Activated CD8-positive, alpha-beta T cell treated with anti-CD3 and anti-CD28 coated beads, Interleukin-2, amount 10 ng/mL, durations not matched to agents 7 days and 5 days (primary cell): ENCODE results near the gene PCSK7. TPM values are rescaled to one million over a fixed set of nuclear protein-coding genes. Genes with fewer than 3 reads are reported as not detected.
"Not testable (repeated sequence)": the region's sequence is repeated elsewhere in the genome, so short reads cannot be mapped to it uniquely, and the experiment has no call there.

Experiments
- ATAC-seq: fragments of 150-1000 bp; cut with Tn5 transposase; one replicate; pipeline ENCODE4 v1.10.0; 2021; ENCODE audit warnings: moderate library complexity
- CTCF ChIA-PET: fragments of 350-600 bp; sonication (Branson Sonifier 250); formaldehyde crosslinking; loops from one replicate; lab custom pipeline; 2021; ENCODE audit warnings: antibody characterized with exemption; lab: Charles Lee
- POLR2A ChIA-PET: fragments of 350-600 bp; sonication (Branson Sonifier 250); formaldehyde crosslinking; loops from one replicate; lab custom pipeline; 2021; ENCODE audit warnings: antibody characterized with exemption; lab: Charles Lee
- DNase-seq: peaks from one replicate; pipeline ENCODE4 v3.0.0-alpha.2; 2020
- H3K27ac Mint-ChIP-seq: one replicate; pipeline ENCODE4 v1.8.0; 2021; ENCODE audit warnings: mild to moderate bottlenecking, mixed read lengths
- H3K27me3 Mint-ChIP-seq: one replicate; pipeline ENCODE4 v1.8.0; 2021; ENCODE audit warnings: low read depth, mixed read lengths
- H3K36me3 Mint-ChIP-seq: one replicate; pipeline ENCODE4 v1.8.0; 2021; ENCODE audit warnings: low read depth, mixed read lengths
- H3K4me1 Mint-ChIP-seq: one replicate; pipeline ENCODE4 v1.8.0; 2021; ENCODE audit warnings: low read depth, mixed read lengths
- H3K4me3 Mint-ChIP-seq: one replicate; pipeline ENCODE4 v1.8.0; 2021; ENCODE audit warnings: mild to moderate bottlenecking, mixed read lengths
- H3K9me3 Mint-ChIP-seq: one replicate; pipeline ENCODE4 v1.8.0; 2022; ENCODE audit warnings: mixed read lengths; ENCODE audit not compliant: insufficient read depth
- total RNA-seq, 2 experiments: library from RNA; stranded (reverse); gene quantifications; one replicate each; pipeline ENCODE4 v1.2.3, GENCODE V29; 2021

Gene PCSK7
- total RNA-seq, 2 experiments from 2014 or later: 160 to 161 TPM

DNA sequence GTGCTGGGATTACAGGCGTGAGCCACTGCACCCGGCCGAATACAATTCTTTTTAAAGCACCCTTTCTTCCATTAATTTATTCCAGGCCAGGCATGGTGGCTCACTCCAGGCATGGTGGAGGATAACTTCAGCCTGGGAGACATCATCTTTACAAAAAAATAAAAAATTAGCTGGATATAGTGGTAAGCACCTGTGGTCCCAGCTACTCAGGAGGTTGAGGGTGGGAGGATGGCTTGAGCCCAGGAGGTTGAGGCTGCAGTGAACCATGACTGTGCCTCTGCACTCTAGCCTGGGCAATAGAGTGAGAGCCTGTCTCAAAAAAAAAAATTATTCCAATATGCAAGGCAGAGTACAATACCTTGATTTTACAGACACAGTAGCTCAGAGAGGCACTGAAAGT, 21.3 kb downstream of the PCSK7 start:
- Mint-ChIP-seq H3K4me3 (no peak overlapping the region), H3K9me3 (no peaks in the 10 kb centered on the region), H3K36me3 (peaks cover 45% of the 10 kb centered on the region), H3K4me1 (no peaks in the 10 kb centered on the region), H3K27ac (no peak overlapping the region), H3K27me3 (no peaks in the 10 kb centered on the region)
- DNase-seq (no peak), ATAC-seq (no peak)
- POLR2A ChIA-PET: no interaction called here
- CTCF ChIA-PET: interaction anchor here (1.5 to 2.1 kb wide), 4 partner anchors 9 to 30 kb away, joined by 4 to 9 read pairs (median 6); no protein-coding TSS in a partner anchor

DNA sequence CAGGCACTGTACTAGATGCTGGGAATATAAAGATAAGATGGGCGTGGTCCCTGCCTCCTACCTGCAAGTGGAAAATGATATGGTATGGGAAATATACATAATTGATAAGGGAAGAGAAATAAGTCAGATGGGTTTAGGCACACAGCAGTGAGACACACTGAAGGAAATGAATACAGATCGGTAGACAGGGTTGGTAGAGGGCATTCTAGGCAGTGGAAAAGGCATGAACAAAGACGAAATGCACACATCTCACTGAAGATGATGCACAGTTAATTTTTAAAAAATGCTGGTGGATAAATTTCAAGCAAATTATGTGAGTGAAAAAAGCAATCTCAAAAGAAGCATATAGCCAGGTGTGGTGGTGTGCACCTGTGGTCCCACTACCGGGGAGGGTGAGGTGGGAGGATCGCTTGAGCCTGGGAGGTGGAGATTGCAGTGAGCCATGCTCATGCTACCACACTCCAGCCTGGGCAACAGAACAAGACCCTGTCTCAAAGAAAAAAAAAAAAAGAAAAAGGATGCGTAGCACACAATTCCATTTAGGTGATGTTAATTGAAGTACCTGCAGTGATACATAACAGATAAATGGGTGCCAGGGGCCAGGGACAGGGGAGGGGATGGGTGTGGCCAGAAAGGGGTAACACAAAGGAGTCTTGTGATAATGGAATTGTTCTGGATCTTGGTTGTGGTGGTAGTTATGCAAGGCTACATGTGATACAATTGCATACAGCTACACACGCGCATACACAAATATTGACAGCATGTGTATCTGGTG, 22.3 kb downstream of the PCSK7 start:
- DNase-seq, H3K27me3 Mint-ChIP-seq, H3K27ac Mint-ChIP-seq, H3K4me3 Mint-ChIP-seq, ATAC-seq, H3K9me3 Mint-ChIP-seq, POLR2A ChIA-PET, H3K4me1 Mint-ChIP-seq: not testable (repeated sequence)
- CTCF ChIA-PET: interaction anchor here (1.5 to 2.1 kb wide), 3 partner anchors 10 to 17 kb away, joined by 4 to 9 read pairs (median 5); no protein-coding TSS in a partner anchor
- H3K36me3 Mint-ChIP-seq: peaks cover 51% of the 10 kb centered on the region

DNA sequence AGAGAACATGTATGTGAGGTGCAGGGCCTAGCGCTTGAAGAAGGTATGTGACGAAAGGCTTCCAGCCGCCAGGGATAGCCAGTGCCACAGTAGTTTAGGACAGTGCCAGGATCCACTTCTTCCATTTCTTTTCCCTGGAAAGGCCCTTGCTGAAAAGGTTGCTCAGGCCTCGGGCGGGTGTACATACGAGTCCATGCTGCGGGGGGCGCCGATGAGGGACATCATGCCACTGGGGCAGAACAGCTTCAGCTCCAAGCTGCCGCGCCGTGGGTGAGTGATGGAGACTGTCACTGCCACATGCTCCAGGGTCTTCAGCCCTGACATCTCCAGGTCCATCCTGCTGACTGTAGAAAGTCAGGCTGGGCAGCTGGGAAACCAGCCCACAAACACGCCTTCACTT, 23.2 kb downstream of the PCSK7 start:
- POLR2A ChIA-PET, H3K4me3 Mint-ChIP-seq, H3K27ac Mint-ChIP-seq, H3K4me1 Mint-ChIP-seq, CTCF ChIA-PET, H3K27me3 Mint-ChIP-seq, H3K9me3 Mint-ChIP-seq, DNase-seq, ATAC-seq: not testable (repeated sequence)
- H3K36me3 Mint-ChIP-seq: peaks cover 48% of the 10 kb centered on the region

DNA sequence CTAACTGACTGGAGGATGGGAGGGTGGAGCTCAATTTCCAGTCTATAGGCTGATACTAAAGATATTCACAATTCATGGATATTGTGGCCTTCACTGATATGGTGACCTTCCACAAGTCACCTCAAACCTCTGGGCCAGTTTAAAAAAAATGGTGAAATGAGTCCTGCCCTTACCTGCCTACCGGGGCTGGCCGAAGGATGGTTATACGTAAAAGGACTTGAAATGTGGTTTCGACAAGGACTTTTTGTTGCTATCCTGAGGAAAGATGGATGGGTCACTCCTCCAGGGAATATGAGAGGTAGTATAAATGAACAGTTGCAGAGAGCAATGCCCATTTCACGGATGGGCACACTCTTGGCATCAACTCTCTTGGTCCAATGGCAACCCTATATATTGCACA, 24.4 kb downstream of the PCSK7 start:
- ATAC-seq, H3K4me1 Mint-ChIP-seq, H3K4me3 Mint-ChIP-seq, POLR2A ChIA-PET, CTCF ChIA-PET, DNase-seq, H3K9me3 Mint-ChIP-seq, H3K27me3 Mint-ChIP-seq, H3K27ac Mint-ChIP-seq: not testable (repeated sequence)
- H3K36me3 Mint-ChIP-seq: peaks cover 38% of the 10 kb centered on the region

DNA sequence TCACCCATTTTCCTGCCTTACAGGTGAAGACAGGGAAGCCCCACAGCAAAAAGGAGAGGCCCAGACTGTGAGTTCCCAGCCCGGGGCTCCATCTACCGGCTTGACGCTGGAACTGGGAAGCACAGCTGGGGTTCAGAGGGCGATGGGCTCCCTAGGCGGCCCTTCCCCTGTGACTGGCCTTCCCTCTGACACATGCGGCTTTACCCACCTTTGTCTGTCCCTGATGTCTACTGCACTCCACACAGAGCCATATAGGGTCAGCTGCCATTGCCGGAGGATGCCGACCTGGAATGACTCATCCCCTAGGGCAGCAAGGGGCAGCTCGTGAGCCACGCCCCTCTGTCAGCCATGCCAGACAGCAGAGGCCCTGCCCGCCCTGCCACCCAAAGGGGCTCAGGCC, 25.0 kb downstream of the PCSK7 start:
- H3K4me1 Mint-ChIP-seq, H3K27me3 Mint-ChIP-seq, CTCF ChIA-PET, ATAC-seq, POLR2A ChIA-PET, DNase-seq, H3K4me3 Mint-ChIP-seq, H3K9me3 Mint-ChIP-seq, H3K27ac Mint-ChIP-seq: not testable (repeated sequence)
- H3K36me3 Mint-ChIP-seq: peaks cover 35% of the 10 kb centered on the region

DNA sequence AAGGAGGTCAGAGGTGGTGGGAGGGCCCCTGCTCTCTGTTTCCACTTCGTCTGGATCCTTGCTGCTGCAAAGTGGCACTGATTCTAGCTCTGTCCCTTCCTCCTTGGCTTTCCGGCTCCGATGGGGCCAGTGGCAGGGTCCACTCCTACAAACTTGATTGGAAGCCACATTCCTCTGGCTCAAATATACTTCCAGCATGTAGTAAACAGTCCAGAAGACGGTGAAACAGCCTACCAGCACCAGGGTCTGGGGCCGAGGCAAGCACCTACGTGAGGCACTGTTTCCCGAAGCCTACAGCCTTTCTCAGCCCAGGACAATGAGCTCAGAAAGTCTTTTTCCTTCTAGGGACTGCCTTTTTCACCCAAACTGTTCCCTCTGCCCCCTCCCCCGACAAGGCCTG, 25.8 kb downstream of the PCSK7 start:
- H3K4me3 Mint-ChIP-seq, ATAC-seq, H3K9me3 Mint-ChIP-seq, H3K4me1 Mint-ChIP-seq, DNase-seq, POLR2A ChIA-PET, CTCF ChIA-PET, H3K27ac Mint-ChIP-seq, H3K27me3 Mint-ChIP-seq: not testable (repeated sequence)
- H3K36me3 Mint-ChIP-seq: peaks cover 29% of the 10 kb centered on the region

DNA sequence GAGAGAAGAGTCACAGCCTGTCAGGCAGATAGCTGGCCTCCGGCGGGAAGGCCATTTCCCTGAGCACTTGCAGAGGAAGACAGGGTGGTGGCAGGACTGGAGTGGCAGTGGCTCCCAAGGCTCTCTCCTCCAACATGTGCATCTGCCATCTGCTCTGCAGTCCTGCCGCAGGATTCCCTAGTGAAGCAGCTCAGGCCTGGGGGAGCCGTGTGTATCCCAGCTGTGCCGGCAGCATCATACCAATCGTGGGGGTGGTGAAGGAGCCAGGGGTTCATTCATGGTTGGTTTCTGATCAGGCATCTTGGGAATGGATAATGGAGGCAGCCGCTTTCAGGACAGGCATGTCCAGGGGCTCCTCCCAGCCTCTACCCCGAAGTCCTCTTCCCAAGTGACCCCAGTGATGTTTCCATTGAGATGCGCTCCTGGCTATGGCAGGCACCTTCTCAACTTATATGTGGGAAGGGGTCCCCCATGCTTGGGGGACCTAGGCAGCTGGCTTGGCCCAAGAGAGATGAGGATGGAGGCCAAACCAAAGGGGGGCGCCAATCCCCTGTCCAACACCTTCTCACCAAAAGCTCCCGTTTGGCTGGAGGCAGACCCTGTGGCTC, 26.6 kb downstream of the PCSK7 start:
- no peak overlapping the region for H3K4me3 Mint-ChIP-seq
- CTCF ChIA-PET: no interaction called here

DNA sequence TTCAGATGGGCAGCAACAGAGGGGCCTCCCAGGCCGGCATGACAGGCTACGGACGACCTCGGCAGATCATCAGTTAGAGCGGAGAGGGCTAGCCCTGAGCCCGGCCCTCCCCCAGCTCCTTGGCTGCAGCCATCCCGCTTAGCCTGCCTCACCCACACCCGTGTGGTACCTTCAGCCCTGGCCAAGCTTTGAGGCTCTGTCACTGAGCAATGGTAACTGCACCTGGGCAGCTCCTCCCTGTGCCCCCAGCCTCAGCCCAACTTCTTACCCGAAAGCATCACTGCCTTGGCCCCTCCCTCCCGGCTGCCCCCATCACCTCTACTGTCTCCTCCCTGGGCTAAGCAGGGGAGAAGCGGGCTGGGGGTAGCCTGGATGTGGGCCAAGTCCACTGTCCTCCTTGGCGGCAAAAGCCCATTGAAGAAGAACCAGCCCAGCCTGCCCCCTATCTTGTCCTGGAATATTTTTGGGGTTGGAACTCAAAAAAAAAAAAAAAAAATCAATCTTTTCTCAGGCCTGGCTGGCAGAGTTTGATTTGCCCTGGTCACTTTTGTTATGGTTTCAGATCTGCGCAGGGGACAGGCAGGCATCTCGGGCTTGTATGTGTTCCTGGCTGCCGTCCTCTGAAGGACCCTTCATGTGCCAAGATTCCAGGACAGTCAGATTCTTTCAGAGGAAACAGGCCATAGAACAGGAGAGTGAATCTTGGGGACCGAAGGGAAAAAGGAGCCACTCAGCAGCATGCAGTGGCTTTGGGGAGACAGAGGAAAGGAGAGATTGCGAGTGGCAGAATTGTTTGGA, 27.4 kb downstream of the PCSK7 start:
- no peaks in the 10 kb centered on the region for H3K9me3 Mint-ChIP-seq
- H3K4me3 Mint-ChIP-seq: no peak overlapping the region
- no peak for ATAC-seq
- ChIA-PET POLR2A (interaction anchor here (1.1 kb wide), 1 partner anchor 10 kb away, joined by 4 read pairs; no protein-coding TSS in a partner anchor), CTCF (no interaction called here)
- peaks cover 20% of the 10 kb centered on the region for H3K36me3 Mint-ChIP-seq
- H3K4me1 Mint-ChIP-seq: no peaks in the 10 kb centered on the region
- no peak for DNase-seq
- no peaks in the 10 kb centered on the region for H3K27me3 Mint-ChIP-seq
- H3K27ac Mint-ChIP-seq: peak overlapping the region; percentile 34

More for the DNA sequence above, 26.6 kb downstream of the PCSK7 start:
- POLR2A ChIA-PET: no interaction called here
- Mint-ChIP-seq H3K4me1 (no peaks in the 10 kb centered on the region), H3K27ac (no peak overlapping the region), H3K9me3 (no peaks in the 10 kb centered on the region), H3K36me3 (peaks cover 24% of the 10 kb centered on the region), H3K27me3 (no peaks in the 10 kb centered on the region)
- ATAC-seq (no peak), DNase-seq (no peak)

DNA sequence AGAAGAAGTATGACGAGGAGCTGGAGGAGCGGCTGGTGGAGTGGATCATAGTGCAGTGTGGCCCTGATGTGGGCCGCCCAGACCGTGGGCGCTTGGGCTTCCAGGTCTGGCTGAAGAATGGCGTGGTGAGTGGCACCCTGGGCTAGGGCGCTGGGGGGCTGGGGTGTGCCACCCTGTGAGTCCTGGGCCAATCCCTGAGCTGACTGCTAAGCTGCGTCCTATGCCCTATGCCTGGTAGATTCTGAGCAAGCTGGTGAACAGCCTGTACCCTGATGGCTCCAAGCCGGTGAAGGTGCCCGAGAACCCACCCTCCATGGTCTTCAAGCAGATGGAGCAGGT, 28.8 kb downstream of the PCSK7 start:
- Mint-ChIP-seq H3K36me3 (peaks cover 15% of the 10 kb centered on the region), H3K27me3 (no peaks in the 10 kb centered on the region), H3K4me3 (no peak overlapping the region), H3K27ac (no peak overlapping the region), H3K9me3 (no peaks in the 10 kb centered on the region), H3K4me1 (no peaks in the 10 kb centered on the region)
- no peak for ATAC-seq
- CTCF ChIA-PET: no interaction called here
- POLR2A ChIA-PET: no interaction called here
- no peak for DNase-seq

DNA sequence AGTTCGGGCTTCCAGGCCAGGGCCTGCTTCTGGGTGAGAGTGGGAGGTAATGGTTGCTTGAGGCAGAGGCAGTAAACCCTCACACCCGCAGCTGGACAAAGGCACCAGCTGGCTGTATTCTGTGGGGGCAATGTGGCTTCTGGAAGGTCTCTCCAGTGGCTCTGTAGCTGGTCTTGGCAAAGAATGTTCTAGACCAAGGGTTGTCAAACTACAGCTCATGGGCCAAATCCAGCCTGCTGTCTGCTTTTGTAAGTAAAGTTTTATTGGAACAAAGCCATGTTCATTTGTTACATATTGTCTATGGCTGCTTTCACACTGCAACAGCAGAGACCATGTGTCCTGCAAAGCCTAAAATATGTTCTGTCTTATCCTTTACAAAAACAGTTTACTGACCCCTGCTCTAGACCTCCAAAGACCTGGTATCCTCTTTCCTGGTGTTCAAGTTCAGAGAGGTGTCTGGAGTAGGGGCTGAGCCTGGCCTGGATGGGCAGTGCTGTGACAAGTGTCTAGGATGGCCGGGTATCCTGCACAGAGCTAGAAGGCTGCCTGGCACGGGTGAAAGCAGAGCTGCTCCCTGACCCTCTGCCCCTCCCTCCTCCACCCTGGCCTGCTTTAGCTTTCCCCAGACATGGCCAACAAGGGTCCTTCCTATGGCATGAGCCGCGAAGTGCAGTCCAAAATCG, 29.3 kb downstream of the PCSK7 start:
- CTCF ChIA-PET: no interaction called here
- ATAC-seq (no peak), DNase-seq (no peak)
- H3K4me1 Mint-ChIP-seq: no peaks in the 10 kb centered on the region
- H3K27ac Mint-ChIP-seq: no peak overlapping the region
- POLR2A ChIA-PET: no interaction called here
- no peak overlapping the region for H3K4me3 Mint-ChIP-seq
- H3K36me3 Mint-ChIP-seq: peaks cover 15% of the 10 kb centered on the region
- H3K27me3 Mint-ChIP-seq: no peaks in the 10 kb centered on the region
- H3K9me3 Mint-ChIP-seq: no peaks in the 10 kb centered on the region

DNA sequence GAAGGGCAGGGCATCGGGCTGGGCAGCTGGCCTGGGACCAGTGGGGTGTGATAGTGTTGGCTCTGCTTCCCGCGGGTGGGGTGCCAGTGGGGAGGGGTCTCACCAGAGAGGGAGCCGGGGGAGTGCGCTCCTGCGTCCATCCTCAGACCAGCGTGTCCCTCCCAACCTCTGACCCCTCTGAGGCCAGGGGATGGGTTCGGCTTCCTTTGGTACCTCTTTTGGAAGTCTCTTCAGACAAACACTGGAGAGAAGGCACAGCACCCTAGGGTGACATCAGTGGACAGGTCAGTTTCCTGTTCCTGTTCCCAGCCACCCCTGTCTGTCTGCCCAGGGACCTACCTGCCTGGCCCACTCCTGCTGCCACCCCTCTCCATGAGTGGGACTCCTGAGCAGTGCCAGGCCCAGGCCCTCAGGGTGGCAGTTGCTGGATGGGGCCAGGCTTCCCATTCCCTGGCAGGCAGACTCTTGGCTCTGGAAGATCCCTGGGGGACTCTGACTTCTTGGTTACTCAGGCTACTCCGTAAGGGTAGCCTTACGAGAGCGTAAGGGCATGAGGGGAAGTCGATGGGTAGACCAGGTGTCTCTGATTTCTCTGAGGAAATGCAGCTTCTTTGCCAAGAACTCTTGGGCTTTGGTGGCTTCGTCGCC, 30.1 kb downstream of the PCSK7 start:
- H3K4me3 Mint-ChIP-seq: no peak overlapping the region
- DNase-seq (no peak), ATAC-seq (no peak)
- ChIA-PET CTCF (no interaction called here), POLR2A (interaction anchor here (1.0 kb wide), 1 partner anchor 17 kb away, joined by 3 read pairs; no protein-coding TSS in a partner anchor)
- peaks cover 15% of the 10 kb centered on the region for H3K36me3 Mint-ChIP-seq
- no peaks in the 10 kb centered on the region for H3K27me3 Mint-ChIP-seq
- no peaks in the 10 kb centered on the region for H3K9me3 Mint-ChIP-seq
- H3K27ac Mint-ChIP-seq: no peak overlapping the region
- H3K4me1 Mint-ChIP-seq: no peaks in the 10 kb centered on the region
